Activated T-cell treated with anti-CD3 and anti-CD28 coated beads, Interleukin-2, amount 50 U/mL, for 4 hours (primary cell): ENCODE measurements around the gene LRIG2. TPM values are rescaled to one million over a fixed set of nuclear protein-coding genes. Genes with fewer than 3 reads are reported as not detected.

Experiments used
- ATAC-seq, 2 donors: fragments of 200-7000 bp; cut with Tn5 transposase; one replicate each; pipeline ENCODE4 v1.10.0; 2021
- DNase-seq: peaks from one replicate; pipeline ENCODE4 v3.0.0-alpha.2; 2020
- H3K27me3 Mint-ChIP-seq: one replicate; pipeline ENCODE4 v1.8.0; 2021; ENCODE audit warnings: low read depth, mixed read lengths
- H3K36me3 Mint-ChIP-seq: one replicate; pipeline ENCODE4 v1.8.0; 2022; ENCODE audit warnings: mixed read lengths; ENCODE audit not compliant: insufficient read depth
- H3K4me1 Mint-ChIP-seq: one replicate; pipeline ENCODE4 v1.8.0; 2021; ENCODE audit warnings: low read depth, mixed read lengths
- H3K4me3 Mint-ChIP-seq: one replicate; pipeline ENCODE4 v1.8.0; 2021; ENCODE audit warnings: mild to moderate bottlenecking, moderate library complexity, mixed read lengths
- H3K9me3 Mint-ChIP-seq: one replicate; pipeline ENCODE4 v1.8.0; 2021; ENCODE audit warnings: mixed read lengths
- total RNA-seq, 3 donors: library from RNA; stranded (reverse); gene quantifications; one replicate each; pipeline ENCODE4 v1.2.1, GENCODE V29; 2021

LRIG2 gene
- total RNA-seq, 3 donors from 2014 or later: 7.5 to 8.2 (median 7.8) TPM

DNA sequence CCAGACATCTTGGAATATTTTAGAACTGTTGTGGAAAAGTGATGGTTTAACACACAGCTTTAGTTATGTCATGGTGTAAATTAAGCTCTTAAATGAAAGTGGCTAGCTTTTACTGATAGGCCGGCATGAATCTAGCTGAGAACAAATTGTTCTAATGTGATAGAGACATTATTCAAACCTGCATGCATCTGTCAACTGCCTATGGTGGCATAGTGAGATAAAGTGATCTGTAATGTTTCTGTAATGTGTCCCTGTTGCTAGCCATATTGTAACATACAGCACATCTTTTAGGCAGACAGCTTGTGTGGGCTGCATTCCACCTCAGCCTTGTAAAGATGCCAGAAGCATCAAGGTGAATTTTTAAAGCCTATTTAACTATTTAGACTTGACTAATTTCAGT lies 16.0 kb downstream of the LRIG2 start:
- Mint-ChIP-seq H3K9me3 (no peaks in the 10 kb centered on the region), H3K4me3 (no peak overlapping the region), H3K27me3 (no peaks in the 10 kb centered on the region), H3K4me1 (peaks cover 29% of the 10 kb centered on the region), H3K36me3 (peaks cover 20% of the 10 kb centered on the region)
- DNase-seq: no peak
- ATAC-seq: no peak

DNA sequence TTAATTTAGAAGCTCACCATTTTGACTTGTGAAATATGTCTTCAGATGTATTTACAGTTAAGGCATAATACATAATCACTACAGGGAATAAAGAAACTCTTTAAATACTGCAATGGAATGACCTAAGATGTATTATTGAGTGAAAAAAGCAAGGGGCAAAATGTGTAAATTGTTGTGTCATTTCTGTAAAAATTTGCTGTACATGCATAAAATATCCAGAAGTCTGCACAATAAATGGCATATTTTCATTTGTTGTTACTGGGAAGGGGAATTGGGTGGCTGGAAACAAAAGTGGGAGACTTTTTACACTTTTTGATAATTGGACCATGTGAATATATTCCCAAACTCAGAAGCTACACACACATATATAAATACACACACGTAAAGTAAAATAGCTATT lies 17.1 kb downstream of the LRIG2 start:
- DNase-seq: no peak
- H3K9me3 Mint-ChIP-seq: no peaks in the 10 kb centered on the region
- H3K4me3 Mint-ChIP-seq: no peak overlapping the region
- peaks cover 29% of the 10 kb centered on the region for H3K4me1 Mint-ChIP-seq
- ATAC-seq: no peak
- peaks cover 19% of the 10 kb centered on the region for H3K36me3 Mint-ChIP-seq
- H3K27me3 Mint-ChIP-seq: no peaks in the 10 kb centered on the region

DNA sequence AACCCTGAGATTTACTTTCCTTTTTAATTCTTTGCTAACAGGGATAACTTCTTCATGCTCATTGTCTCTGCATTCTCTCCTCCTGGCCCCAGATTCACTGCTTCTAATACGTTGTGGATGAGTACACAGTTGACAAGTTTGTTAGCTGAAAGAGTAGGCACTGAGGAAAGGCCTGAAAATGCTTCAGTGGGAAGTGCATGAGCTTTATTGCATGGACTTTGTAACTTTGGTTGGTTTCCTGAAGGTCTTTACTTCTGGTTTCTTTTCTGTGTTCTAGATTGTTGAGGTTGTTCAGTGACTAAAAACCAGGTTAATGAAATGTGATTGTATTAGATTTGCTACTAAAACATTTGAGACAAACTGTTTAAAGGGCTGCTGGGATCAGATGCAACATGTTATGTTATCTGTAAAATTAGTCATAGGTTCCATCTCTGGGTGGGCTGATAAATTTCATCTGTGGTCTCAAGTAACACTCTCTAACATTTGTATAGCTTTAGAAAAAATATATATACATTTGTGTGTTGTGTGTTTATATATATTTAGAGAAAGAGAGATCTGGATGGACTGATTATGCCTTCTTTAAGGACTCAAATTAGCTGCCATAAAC lies 19.1 kb downstream of the LRIG2 start:
- Mint-ChIP-seq H3K27me3 (no peaks in the 10 kb centered on the region), H3K4me1 (peaks cover 20% of the 10 kb centered on the region), H3K4me3 (no peak overlapping the region), H3K36me3 (peaks cover 20% of the 10 kb centered on the region), H3K9me3 (no peaks in the 10 kb centered on the region)
- no peak for ATAC-seq
- no peak for DNase-seq

DNA sequence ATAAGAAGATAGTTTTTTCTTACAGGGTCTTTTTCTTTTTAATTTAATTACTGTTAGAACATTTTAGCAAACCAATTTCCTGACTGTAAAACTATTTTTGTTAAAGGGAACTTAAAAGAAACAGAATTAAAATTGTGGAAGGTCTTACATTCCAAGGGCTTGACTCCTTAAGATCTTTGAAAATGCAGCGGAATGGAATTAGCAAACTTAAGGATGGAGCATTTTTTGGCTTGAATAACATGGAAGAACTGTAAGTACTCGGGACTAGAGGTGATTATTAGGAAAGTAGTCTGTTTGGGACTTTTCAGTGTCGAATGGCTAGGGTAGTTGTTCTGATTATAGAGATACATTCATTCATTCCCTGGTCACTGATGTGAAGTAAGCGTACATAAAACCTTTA lies 21.5 kb downstream of the LRIG2 start:
- Mint-ChIP-seq H3K4me1 (peaks cover 10% of the 10 kb centered on the region), H3K9me3 (no peaks in the 10 kb centered on the region), H3K27me3 (no peaks in the 10 kb centered on the region), H3K36me3 (peaks cover 25% of the 10 kb centered on the region), H3K4me3 (no peak overlapping the region)
- DNase-seq (no peak), ATAC-seq (no peak)

DNA sequence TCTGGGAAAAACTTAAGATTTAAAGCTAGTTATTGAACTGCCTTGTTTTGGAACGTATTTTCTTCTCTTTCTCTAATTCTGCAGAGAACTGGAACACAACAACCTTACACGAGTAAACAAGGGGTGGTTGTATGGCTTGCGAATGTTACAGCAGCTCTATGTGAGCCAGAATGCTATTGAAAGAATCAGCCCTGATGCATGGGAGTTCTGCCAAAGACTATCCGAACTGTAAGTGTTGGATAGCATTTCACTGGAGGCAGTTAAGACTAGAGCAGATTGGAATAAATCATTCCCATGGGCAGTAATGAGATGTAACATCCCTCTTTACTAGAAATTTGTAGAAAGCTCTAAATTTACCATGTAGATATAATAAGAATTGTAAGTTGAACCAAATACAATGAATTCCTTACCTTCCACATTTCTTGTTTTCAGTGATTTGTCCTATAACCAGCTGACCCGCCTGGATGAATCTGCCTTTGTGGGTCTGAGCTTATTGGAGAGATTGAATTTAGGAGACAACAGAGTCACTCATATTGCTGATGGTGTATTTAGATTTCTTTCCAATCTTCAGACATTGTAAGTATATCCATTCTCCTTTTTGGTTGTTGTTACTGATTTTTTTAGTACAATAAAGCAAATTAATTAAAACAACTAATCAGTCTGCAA lies 22.9 kb downstream of the LRIG2 start:
- DNase-seq (no peak), ATAC-seq (no peak)
- Mint-ChIP-seq H3K27me3 (no peaks in the 10 kb centered on the region), H3K9me3 (no peaks in the 10 kb centered on the region), H3K36me3 (peaks cover 30% of the 10 kb centered on the region), H3K4me1 (peaks cover 7% of the 10 kb centered on the region), H3K4me3 (no peak overlapping the region)

DNA sequence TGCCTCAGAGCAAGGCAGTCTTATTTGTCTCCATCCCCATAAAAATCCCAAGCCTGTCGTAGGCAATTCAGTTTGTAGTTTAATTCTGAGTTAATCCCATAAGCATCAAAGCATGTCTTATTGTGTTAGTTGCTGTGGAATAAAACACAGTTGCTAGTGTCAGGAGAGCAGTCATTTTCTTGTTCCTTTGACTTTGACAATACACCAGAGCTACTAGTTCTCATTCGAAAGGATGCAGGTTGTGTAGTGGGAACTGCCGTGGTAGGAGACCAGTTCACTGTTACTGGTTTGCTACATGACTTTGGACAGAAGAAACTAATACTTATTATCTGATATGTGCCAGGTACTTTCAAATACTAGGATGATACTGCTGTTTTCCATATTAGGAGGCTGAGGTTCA lies 23.5 kb downstream of the LRIG2 start:
- H3K4me1 Mint-ChIP-seq: peaks cover 6% of the 10 kb centered on the region
- no peak overlapping the region for H3K4me3 Mint-ChIP-seq
- no peaks in the 10 kb centered on the region for H3K9me3 Mint-ChIP-seq
- ATAC-seq (no peak), DNase-seq (no peak)
- peaks cover 33% of the 10 kb centered on the region for H3K36me3 Mint-ChIP-seq
- no peaks in the 10 kb centered on the region for H3K27me3 Mint-ChIP-seq

DNA sequence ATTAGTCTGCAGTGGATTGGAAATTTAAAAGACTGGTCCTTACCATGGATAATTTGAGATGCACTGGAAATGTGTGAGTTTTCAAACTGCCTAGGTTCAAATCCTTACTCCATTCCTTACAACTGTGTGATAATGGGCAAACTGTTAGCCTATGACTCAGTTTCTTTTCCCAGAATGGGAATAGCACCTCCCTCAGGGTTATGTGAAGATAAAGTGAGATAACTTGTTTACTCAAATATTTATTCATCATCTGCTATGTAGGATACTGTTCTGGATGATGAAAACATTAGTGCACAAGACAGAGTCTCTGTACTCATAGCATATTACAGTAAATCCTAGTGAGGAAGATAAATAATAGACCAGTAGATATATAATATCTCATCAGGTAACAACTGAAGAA lies 28.6 kb downstream of the LRIG2 start:
- Mint-ChIP-seq H3K9me3 (no peaks in the 10 kb centered on the region), H3K36me3 (peaks cover 34% of the 10 kb centered on the region)
- DNase-seq: no peak

DNA sequence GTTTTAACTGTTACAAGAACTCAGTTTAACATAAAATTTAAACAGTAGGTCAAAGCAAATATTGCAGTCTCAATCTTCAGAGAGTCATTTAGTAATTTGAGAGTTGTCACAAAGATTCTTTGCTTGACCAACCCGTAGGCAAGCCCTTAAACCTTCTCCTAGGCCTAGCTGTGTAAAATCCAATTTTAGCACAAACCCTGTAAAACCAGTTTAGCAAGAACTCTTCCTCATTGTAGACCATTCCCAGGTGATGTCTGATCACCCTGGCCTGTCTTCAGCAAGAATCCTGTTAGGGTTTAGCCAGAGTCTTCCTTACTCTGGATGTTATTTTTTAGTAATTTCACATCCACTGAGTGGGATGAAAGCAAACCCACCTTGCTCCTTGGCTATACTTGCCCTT lies 30.1 kb downstream of the LRIG2 start:
- H3K4me3 Mint-ChIP-seq: no peak overlapping the region
- peaks cover 39% of the 10 kb centered on the region for H3K36me3 Mint-ChIP-seq
- no peaks in the 10 kb centered on the region for H3K9me3 Mint-ChIP-seq
- DNase-seq (no peak), ATAC-seq (no peak)
- no peaks in the 10 kb centered on the region for H3K4me1 Mint-ChIP-seq
- no peaks in the 10 kb centered on the region for H3K27me3 Mint-ChIP-seq

More for the DNA sequence above, 28.6 kb downstream of the LRIG2 start:
- H3K4me3 Mint-ChIP-seq: no peak overlapping the region
- H3K4me1 Mint-ChIP-seq: no peaks in the 10 kb centered on the region
- no peaks in the 10 kb centered on the region for H3K27me3 Mint-ChIP-seq
- ATAC-seq: no peak

DNA sequence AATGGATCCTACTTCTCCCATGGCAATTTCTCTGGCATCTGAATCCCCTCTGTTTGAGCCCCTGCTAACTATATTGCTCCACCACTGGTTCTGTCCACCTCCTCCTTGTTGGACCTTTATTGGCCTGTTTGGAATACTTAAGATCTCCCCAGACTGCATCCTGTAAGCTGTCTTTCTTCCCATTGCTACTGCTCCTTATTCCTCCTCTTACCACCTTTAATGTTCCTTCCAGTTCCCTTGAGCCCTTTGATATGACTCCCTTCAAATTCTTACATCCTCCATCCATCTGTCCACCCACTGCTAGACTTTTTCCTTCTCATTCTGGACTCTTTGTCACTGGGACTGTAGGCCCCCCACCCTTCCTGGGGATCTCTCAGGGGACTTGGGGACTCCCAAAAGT lies 31.0 kb downstream of the LRIG2 start:
- Mint-ChIP-seq H3K9me3 (no peaks in the 10 kb centered on the region), H3K36me3 (peaks cover 39% of the 10 kb centered on the region)

DNA sequence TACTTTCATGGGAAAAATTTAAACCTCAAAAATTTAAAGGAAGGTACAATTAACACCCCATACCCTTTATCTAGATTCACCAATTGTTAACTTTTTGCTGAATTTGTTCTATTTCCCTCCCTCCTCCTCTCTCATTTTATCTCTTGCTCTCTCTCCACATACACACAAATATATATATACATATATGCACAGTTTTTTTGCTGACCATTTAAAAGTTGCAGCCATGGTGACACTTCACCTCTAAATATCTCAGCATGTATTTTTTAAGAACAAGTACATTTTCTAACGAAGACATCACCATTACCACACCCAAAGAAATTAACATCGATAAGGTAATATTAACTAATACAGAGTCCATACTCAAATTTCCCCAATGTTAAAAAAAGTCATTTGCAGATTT lies 33.9 kb downstream of the LRIG2 start:
- no peaks in the 10 kb centered on the region for H3K27me3 Mint-ChIP-seq
- DNase-seq: no peak
- no peak for ATAC-seq
- H3K36me3 Mint-ChIP-seq: peaks cover 32% of the 10 kb centered on the region
- H3K4me1 Mint-ChIP-seq: no peaks in the 10 kb centered on the region
- no peaks in the 10 kb centered on the region for H3K9me3 Mint-ChIP-seq
- H3K4me3 Mint-ChIP-seq: no peak overlapping the region

More for the DNA sequence above, 31.0 kb downstream of the LRIG2 start:
- H3K27me3 Mint-ChIP-seq: no peaks in the 10 kb centered on the region
- DNase-seq: no peak
- no peaks in the 10 kb centered on the region for H3K4me1 Mint-ChIP-seq
- no peak for ATAC-seq
- H3K4me3 Mint-ChIP-seq: no peak overlapping the region

DNA sequence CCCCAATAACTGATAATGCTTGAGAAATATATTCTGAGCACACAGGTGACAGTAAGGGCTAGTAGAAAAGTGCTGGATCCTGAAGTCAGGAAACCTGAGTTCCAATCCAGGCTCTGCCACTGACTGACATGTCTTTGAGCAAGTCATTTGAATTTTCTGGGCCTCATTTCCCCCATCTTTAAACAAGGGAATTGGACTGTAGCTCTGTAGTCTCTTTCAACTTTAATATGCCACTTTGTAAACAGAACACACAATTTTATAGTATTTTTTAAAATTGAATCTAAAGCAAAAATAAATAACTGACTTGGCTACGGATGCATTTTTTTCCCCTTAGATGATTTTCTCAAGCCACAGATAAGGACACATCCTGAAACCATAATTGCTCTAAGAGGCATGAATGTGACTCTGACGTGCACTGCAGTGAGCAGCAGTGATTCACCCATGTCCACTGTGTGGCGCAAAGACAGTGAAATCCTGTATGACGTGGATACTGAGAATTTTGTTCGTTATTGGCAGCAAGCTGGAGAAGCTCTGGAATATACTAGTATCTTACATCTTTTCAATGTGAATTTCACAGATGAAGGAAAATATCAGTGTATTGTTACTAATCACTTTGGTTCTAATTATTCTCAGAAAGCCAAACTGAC lies 37.0 kb downstream of the LRIG2 start:
- H3K36me3 Mint-ChIP-seq: peaks cover 35% of the 10 kb centered on the region
- no peak for ATAC-seq

DNA sequence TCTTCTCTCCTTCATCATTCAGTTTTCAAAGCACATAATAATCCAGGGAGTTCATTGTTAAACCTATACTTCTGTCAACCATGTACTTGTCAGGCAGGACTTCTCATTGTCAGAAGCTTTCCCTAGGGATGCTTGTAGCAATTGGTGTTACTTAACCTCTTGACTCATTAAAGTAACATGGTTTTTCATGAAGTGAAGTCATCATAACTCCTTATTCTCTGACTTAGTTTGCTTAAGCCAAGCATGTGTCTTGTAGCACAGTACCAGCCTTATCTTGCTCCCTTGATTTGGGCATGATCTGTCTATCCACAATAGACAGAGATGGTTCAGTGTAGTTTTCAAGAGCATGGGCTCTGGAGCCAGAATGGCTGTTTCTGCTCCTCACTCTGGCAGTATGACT lies 45.3 kb downstream of the LRIG2 start:
- no peak for ATAC-seq
- DNase-seq: no peak
- Mint-ChIP-seq H3K4me3 (no peak overlapping the region), H3K36me3 (peaks cover 27% of the 10 kb centered on the region), H3K27me3 (no peaks in the 10 kb centered on the region), H3K4me1 (no peaks in the 10 kb centered on the region), H3K9me3 (no peaks in the 10 kb centered on the region)

More for the DNA sequence above, 37.0 kb downstream of the LRIG2 start:
- H3K27me3 Mint-ChIP-seq: no peaks in the 10 kb centered on the region
- H3K4me1 Mint-ChIP-seq: no peaks in the 10 kb centered on the region
- H3K9me3 Mint-ChIP-seq: no peaks in the 10 kb centered on the region
- no peak overlapping the region for H3K4me3 Mint-ChIP-seq
- no peak for DNase-seq

DNA sequence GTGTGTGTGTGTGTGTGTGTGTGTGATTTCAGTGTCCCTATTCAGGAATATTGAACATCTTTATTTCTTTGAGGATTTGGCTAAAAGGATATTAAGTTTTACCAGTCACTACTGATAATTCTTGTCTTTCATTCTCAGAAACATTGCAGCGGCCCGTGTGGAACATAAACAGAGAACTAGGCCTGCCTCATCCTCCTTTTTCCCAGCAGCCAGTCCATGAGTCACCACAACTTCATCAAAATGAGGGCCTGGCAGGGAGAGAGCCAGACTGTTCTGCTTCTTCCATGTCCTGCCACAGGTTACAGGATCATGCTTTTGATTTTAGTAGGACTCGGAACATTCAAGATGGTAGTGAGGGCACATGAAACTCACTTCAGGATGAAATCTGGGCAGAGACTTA lies 50.7 kb downstream of the LRIG2 start:
- DNase-seq (no peak), ATAC-seq (no peak)
- Mint-ChIP-seq H3K36me3 (peaks cover 33% of the 10 kb centered on the region), H3K9me3 (no peaks in the 10 kb centered on the region), H3K4me3 (no peak overlapping the region), H3K27me3 (no peaks in the 10 kb centered on the region), H3K4me1 (peaks cover 2% of the 10 kb centered on the region)

DNA sequence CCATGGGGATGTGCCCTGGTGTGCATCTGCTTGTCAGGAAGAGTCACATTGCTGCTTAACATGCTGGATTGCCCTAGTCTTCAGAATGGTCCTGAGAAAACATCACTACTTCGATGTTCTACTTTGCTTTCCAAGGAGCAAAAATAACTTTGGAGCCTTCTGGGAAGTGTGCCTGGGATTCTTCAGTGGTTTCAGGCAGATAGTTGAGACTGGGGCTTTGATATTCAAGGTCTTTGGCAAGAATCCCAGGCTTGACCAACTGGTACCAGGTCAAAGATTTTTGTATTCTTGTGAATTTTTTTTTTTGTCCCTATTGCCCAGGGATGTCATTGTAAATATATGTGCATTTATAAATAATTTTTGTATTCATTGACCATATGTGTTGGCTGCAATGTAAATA lies 51.4 kb downstream of the LRIG2 start:
- peaks cover 2% of the 10 kb centered on the region for H3K4me1 Mint-ChIP-seq
- ATAC-seq: no peak
- H3K36me3 Mint-ChIP-seq: peaks cover 31% of the 10 kb centered on the region
- no peak overlapping the region for H3K4me3 Mint-ChIP-seq
- H3K27me3 Mint-ChIP-seq: no peaks in the 10 kb centered on the region
- DNase-seq: no peak
- H3K9me3 Mint-ChIP-seq: no peaks in the 10 kb centered on the region

DNA sequence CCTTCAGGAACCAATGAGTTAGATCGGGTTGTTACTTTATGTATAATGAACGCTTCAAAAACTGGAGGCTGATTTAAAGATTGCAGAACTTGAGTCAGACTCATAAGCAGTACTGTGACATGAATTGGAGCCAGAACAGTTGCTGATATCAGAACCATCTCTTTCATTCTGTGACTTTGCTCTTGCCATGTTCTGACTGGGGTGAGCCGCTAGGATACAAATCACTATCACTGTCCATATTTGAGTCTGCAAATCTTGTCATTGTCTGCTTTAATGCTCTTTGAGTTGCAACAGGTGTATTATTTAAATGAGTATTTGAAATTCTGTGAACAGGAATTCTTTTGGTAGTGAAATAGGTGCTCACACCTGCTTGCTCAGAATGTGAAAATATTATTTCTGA lies 52.5 kb downstream of the LRIG2 start:
- H3K4me3 Mint-ChIP-seq: no peak overlapping the region

More for the DNA sequence above, 52.5 kb downstream of the LRIG2 start:
- peaks cover 28% of the 10 kb centered on the region for H3K36me3 Mint-ChIP-seq
- H3K27me3 Mint-ChIP-seq: no peaks in the 10 kb centered on the region
- DNase-seq (no peak), ATAC-seq (peak in 1 of 2 donors; percentile 66)
- no peaks in the 10 kb centered on the region for H3K9me3 Mint-ChIP-seq
- peaks cover 5% of the 10 kb centered on the region for H3K4me1 Mint-ChIP-seq
